ENCODE data around the gene METTL27. TPM values are rescaled to one million over a fixed set of nuclear protein-coding genes. Genes with fewer than 3 reads are reported as not detected.

METTL27 gene
- total and polyA plus RNA-seq, 2 experiments from 2014 or later, result 10.1 to 11.0 TPM

- TF ChIP-seq ZNF462 (CRISPR knock-in tag; IDR thresholded peaks at IDR 0.05), result no peak
These were observed 22.3 kb downstream of the METTL27 start (continued) for GRCh38 chr7:73820013-73820412.

GRCh38 chr7:73817121-73817520 is 25.2 kb downstream of the METTL27 start:
- peaks cover 6% of the 10 kb centered on the region for H3K27me3 Mint-ChIP-seq (ENCODE audit: insufficient read depth, low read depth, poor library complexity)
- no peak overlapping the region for H2AFZ ChIP-seq
- no peaks in the 10 kb centered on the region for H3K79me2 ChIP-seq (replicated peaks; ENCODE audit: insufficient read depth)
- DNase-seq (ENCODE audit: low spot score) (no peak), ATAC-seq (no peak)
- H3K4me3 Mint-ChIP-seq, result no peak overlapping the region
- H3K4me1 Mint-ChIP-seq, result peaks cover 5% of the 10 kb centered on the region
- H3K36me3 Mint-ChIP-seq (ENCODE audit: low read depth), result no peaks in the 10 kb centered on the region
- H3K27ac ChIP-seq (ENCODE audit: low read depth), result no peak overlapping the region
- no peaks in the 10 kb centered on the region for H3K9me2 ChIP-seq (ENCODE audit: insufficient read depth)
- H3K4me1 ChIP-seq (ENCODE audit: insufficient read depth), result no peaks in the 10 kb centered on the region
- H3K27ac Mint-ChIP-seq, result no peak overlapping the region
- no peak for TF ChIP-seq STAT1 (IDR thresholded peaks at IDR 0.05; ENCODE audit: unreplicated experiment)
- H3K4me3 ChIP-seq, result no peak overlapping the region
- no peaks in the 10 kb centered on the region for H3F3A ChIP-seq (replicated peaks; ENCODE audit: low read depth)
- no peaks in the 10 kb centered on the region for H4K20me1 ChIP-seq (replicated peaks; ENCODE audit: insufficient read depth)
- H3K36me3 ChIP-seq (ENCODE audit: insufficient read depth), result no peaks in the 10 kb centered on the region
- no peak overlapping the region for H3K4me2 ChIP-seq
- H3K27me3 ChIP-seq (ENCODE audit: insufficient read depth), result no peaks in the 10 kb centered on the region
- H3K9me3 Mint-ChIP-seq, result peaks cover 2% of the 10 kb centered on the region; the same call in 1 of the 3 replicates

- no peak overlapping the region for H3K4me3 ChIP-seq
- no peak overlapping the region for H3K27ac Mint-ChIP-seq
These were observed 26.9 kb downstream of the METTL27 start for GRCh38 chr7:73815436-73815835.

More at GRCh38 chr7:73815436-73815835, 26.9 kb downstream of the METTL27 start:
- H3K27me3 ChIP-seq (ENCODE audit: insufficient read depth), result no peaks in the 10 kb centered on the region
- no peaks in the 10 kb centered on the region for H3K79me2 ChIP-seq (replicated peaks; ENCODE audit: insufficient read depth)
- Mint-ChIP-seq H3K36me3 (ENCODE audit: low read depth) (no peaks in the 10 kb centered on the region), H3K4me3 (no peak overlapping the region), H3K9me3 (peaks cover 2% of the 10 kb centered on the region; the same call in 1 of the 3 replicates), H3K4me1 (peaks cover 7% of the 10 kb centered on the region), H3K27me3 (ENCODE audit: insufficient read depth, low read depth, poor library complexity) (peaks cover 9% of the 10 kb centered on the region)
- TF ChIP-seq ZNF331 (CRISPR knock-in tag; IDR thresholded peaks at IDR 0.05; ENCODE audit: low read depth) (no peak), CREB1 (CRISPR knock-in tag; IDR thresholded peaks at IDR 0.05; ENCODE audit: low read depth) (no peak), EZH2 (IDR thresholded peaks at IDR 0.05; ENCODE audit: low read depth, unreplicated experiment) (no peak), ZNF114 (CRISPR knock-in tag; IDR thresholded peaks at IDR 0.05) (no peak), CTCF (conservative IDR thresholded peaks at IDR 0.05; ENCODE audit: low read depth in 2 of 2) (no peak), POLR2AphosphoS5 (IDR thresholded peaks at IDR 0.05; ENCODE audit: low read depth) (no peak)
- H3K9me2 ChIP-seq (ENCODE audit: insufficient read depth), result no peaks in the 10 kb centered on the region
- H2AFZ ChIP-seq, result no peak overlapping the region
- ATAC-seq, result no peak
- no peak for DNase-seq (ENCODE audit: low spot score)
- no peaks in the 10 kb centered on the region for H3K4me1 ChIP-seq (ENCODE audit: insufficient read depth)
- H3K4me2 ChIP-seq, result no peak overlapping the region
- H3K27ac ChIP-seq (ENCODE audit: low read depth), result no peak overlapping the region
- no peaks in the 10 kb centered on the region for H4K20me1 ChIP-seq (replicated peaks; ENCODE audit: insufficient read depth)
- no peaks in the 10 kb centered on the region for H3K36me3 ChIP-seq (ENCODE audit: insufficient read depth)
- no peaks in the 10 kb centered on the region for H3F3A ChIP-seq (replicated peaks; ENCODE audit: low read depth)
